ENCODE data around the gene NLRC3.

- TF ChIP-seq CTCF (IDR thresholded peaks at IDR 0.05) (no peak), REST (IDR thresholded peaks at IDR 0.05; ENCODE audit: insufficient read depth in 1 of 2, low read depth in 2 of 2, low read length in 1 of 2) (no peak), POLR2AphosphoS5 (IDR thresholded peaks at IDR 0.05; ENCODE audit: low read depth, low read length) (no peak), SIN3A (IDR thresholded peaks at IDR 0.05; ENCODE audit: borderline replicate concordance, insufficient read depth, low read depth, low read length) (no peak), TCF7L2 (IDR thresholded peaks at IDR 0.05; ENCODE audit: low read depth, low read length) (no peak)
These were observed 12.9 kb downstream of the NLRC3 start for GRCh38 chr16:3564130-3564888.

All from Panc1 (cell line).